ENCODE measurements around the gene SRPX2. TPM values are rescaled to one million over a fixed set of nuclear protein-coding genes. Genes with fewer than 3 reads are reported as not detected.

SRPX2 gene
- polyA plus RNA-seq, 3 donors, result not detected

- no peak overlapping the region for H3K4me2 ChIP-seq (replicated peaks; ENCODE audit: extremely low read depth, low read length, poor library complexity, severe bottlenecking)
- no peak overlapping the region for H3K4me3 Mint-ChIP-seq
Measured at GRCh38 chrX:100642290-100642689, 1.7 kb upstream of the SRPX2 start.

GRCh38 chrX:100643212-100643611 lies 787 bp upstream of the SRPX2 start:
- no peaks in the 10 kb centered on the region for H3K79me2 ChIP-seq (ENCODE audit: insufficient read depth, low read length)
- no peaks in the 10 kb centered on the region for H4K20me1 ChIP-seq (ENCODE audit: insufficient read depth, low read length)
- peaks cover 7% of the 10 kb centered on the region for H3K4me1 Mint-ChIP-seq
- TF ChIP-seq CTCF (IDR thresholded peaks at IDR 0.05), result no peak
- WGBS (ENCODE audit: insufficient coverage), result 97% methylated on average over 6 of the region's 11 CpGs
- no peak for DNase-seq
- no peak overlapping the region for H3K4me3 Mint-ChIP-seq
- H3K9ac ChIP-seq (ENCODE audit: insufficient read depth, low read length, poor library complexity, severe bottlenecking), result no peak overlapping the region
- peaks cover 0 to 2% (median 0%) of the 10 kb centered on the region in 7 donors for H3K9me3 Mint-ChIP-seq
- no peak overlapping the region for H2AFZ ChIP-seq (ENCODE audit: insufficient read depth, low read depth, low read length, poor library complexity, severe bottlenecking)
- H3K36me3 ChIP-seq (replicated peaks in 1 of 2; ENCODE audit: control insufficient read depth in 1 of 2, insufficient read depth in 2 of 2, low read length in 2 of 2), result no peaks in the 10 kb centered on the region
- peaks cover 28 to 52% (median 41%) of the 10 kb centered on the region in 3 donors for H3K27me3 Mint-ChIP-seq (ENCODE audit: low read depth in 3 of 3)
- intact Hi-C loops (cut with micrococcal nuclease), result no loop called here
- H3K4me2 ChIP-seq (replicated peaks; ENCODE audit: extremely low read depth, low read length, poor library complexity, severe bottlenecking), result no peak overlapping the region
- H3K27ac ChIP-seq (ENCODE audit: low read depth in 1 of 2, low read length in 2 of 2), result no peak overlapping the region
- H3K9me3 ChIP-seq (replicated peaks in 1 of 2; ENCODE audit: control insufficient read depth in 1 of 2, insufficient read depth in 1 of 2, low read length in 2 of 2), result no peaks in the 10 kb centered on the region
- peaks cover 0 to 3% of the 10 kb centered on the region in 2 donors for H3K4me1 ChIP-seq (ENCODE audit: control insufficient read depth in 1 of 2, insufficient read depth in 2 of 2, low read length in 2 of 2)
- H3K4me3 ChIP-seq (replicated peaks in 1 of 3; ENCODE audit: low read depth in 2 of 3, low read length in 3 of 3), result no peak overlapping the region
- H3K27me3 ChIP-seq (ENCODE audit: control insufficient read depth in 2 of 2, insufficient read depth in 2 of 2, low read length in 2 of 2), result peaks cover 37 to 45% of the 10 kb centered on the region in 2 donors
- no peaks in the 10 kb centered on the region for H3K36me3 Mint-ChIP-seq
- H3K27ac Mint-ChIP-seq, result no peak overlapping the region

More at GRCh38 chrX:100642290-100642689, 1.7 kb upstream of the SRPX2 start:
- Histone ChIP-seq H3K9me3 (replicated peaks in 1 of 2; ENCODE audit: control insufficient read depth in 1 of 2, insufficient read depth in 1 of 2, low read length in 2 of 2) (no peaks in the 10 kb centered on the region), H3K27me3 (ENCODE audit: control insufficient read depth in 2 of 2, insufficient read depth in 2 of 2, low read length in 2 of 2) (peaks cover 42 to 49% of the 10 kb centered on the region in 2 donors), H4K20me1 (ENCODE audit: insufficient read depth, low read length) (no peaks in the 10 kb centered on the region), H3K27ac (ENCODE audit: low read depth in 1 of 2, low read length in 2 of 2) (no peak overlapping the region), H3K9ac (ENCODE audit: insufficient read depth, low read length, poor library complexity, severe bottlenecking) (no peak overlapping the region), H2AFZ (ENCODE audit: insufficient read depth, low read depth, low read length, poor library complexity, severe bottlenecking) (no peak overlapping the region), H3K36me3 (replicated peaks in 1 of 2; ENCODE audit: control insufficient read depth in 1 of 2, insufficient read depth in 2 of 2, low read length in 2 of 2) (no peaks in the 10 kb centered on the region), H3K4me3 (replicated peaks in 1 of 3; ENCODE audit: low read depth in 2 of 3, low read length in 3 of 3) (no peak overlapping the region), H3K4me1 (ENCODE audit: control insufficient read depth in 1 of 2, insufficient read depth in 2 of 2, low read length in 2 of 2) (peaks cover 0 to 3% of the 10 kb centered on the region in 2 donors), H3K79me2 (ENCODE audit: insufficient read depth, low read length) (no peaks in the 10 kb centered on the region)
- intact Hi-C loops (cut with micrococcal nuclease), result no loop called here
- WGBS (ENCODE audit: insufficient coverage), result 100% methylated on average over 1 of the region's 3 CpGs
- peaks cover 7% of the 10 kb centered on the region for H3K4me1 Mint-ChIP-seq
- no peak overlapping the region for H3K27ac Mint-ChIP-seq
- peaks cover 31 to 53% (median 50%) of the 10 kb centered on the region in 3 donors for H3K27me3 Mint-ChIP-seq (ENCODE audit: low read depth in 3 of 3)
- TF ChIP-seq CTCF (IDR thresholded peaks at IDR 0.05), result no peak
- no peaks in the 10 kb centered on the region for H3K36me3 Mint-ChIP-seq
- H3K9me3 Mint-ChIP-seq, result peaks cover 0 to 2% (median 0%) of the 10 kb centered on the region in 7 donors
- DNase-seq, result no peak

All from CD14-positive monocyte (primary cell).